K562 (cell line): ENCODE data around the gene NAA15. TPM values are rescaled to one million over a fixed set of nuclear protein-coding genes. Genes with fewer than 3 reads are reported as not detected.
A peak's percentile ranks its signal among the peaks of the same experiment; 100 is the strongest.

Source experiments
- ZNF175 ChIP-seq: fragments of 200-800 bp; sonication (Bioruptor generic); IDR thresholded peaks from 2 replicates; pipeline ENCODE4 v1.6.1; 2016; ENCODE audit warnings: low read depth, mild to moderate bottlenecking, missing genetic modification characterization, missing compliant biosample characterization
- polyA plus RNA-seq, 8 experiments: library from polyadenylated mRNA; depleted of rRNA in 4 of 8; stranded (reverse) in 5 of 8; unstranded in 3 of 8; fragments of >200 nt; fragmentation: Nextera tagmentation in 2 of 8; fragmentation: Illumina TruSeq in 1 of 8; extraction: Ambion mirVana in 2 of 8; extraction: Trizol in 1 of 8; gene quantifications; 2 replicates each; pipeline versions ENCODE4 v1.2.1 to v1.2.3, GENCODE V29; 2011 to 2014; ENCODE audit warnings: inconsistent platforms in 1 of 8, missing spikeins in 1 of 8
- total RNA-seq, 7 experiments: library from RNA; depleted of rRNA in 6 of 7; stranded (reverse); fragments of >200 nt in 6 of 7; fragmentation: Illumina TruSeq in 2 of 7; extraction: Trizol in 2 of 7; gene quantifications; 2 replicates each; pipeline versions ENCODE4 v1.2.1 to v1.2.3, GENCODE V29; 2011 to 2021; ENCODE audit warnings: low replicate concordance in 1 of 7
- TF ChIP-seq, protein P1 (sequence below), 2 experiments: fragments of 450-650 bp; IDR thresholded peaks; 2 replicates each; pipeline ENCODE4 v1.6.1; 2016; ENCODE audit warnings: mild to moderate bottlenecking in 2 of 2, borderline replicate concordance in 1 of 2, low read depth in 1 of 2, moderate library complexity in 1 of 2
- TF ChIP-seq, protein P2 (sequence below): fragments of 450-650 bp; IDR thresholded peaks from 2 replicates; pipeline ENCODE4 v1.6.1; 2016

NAA15 gene
- total and polyA plus RNA-seq, 9 of the 15 experiments (the other 6 are each of a cell fraction or from before 2014, with no cell fraction given): 37.8 to 117 (median 63.2) TPM

DNA sequence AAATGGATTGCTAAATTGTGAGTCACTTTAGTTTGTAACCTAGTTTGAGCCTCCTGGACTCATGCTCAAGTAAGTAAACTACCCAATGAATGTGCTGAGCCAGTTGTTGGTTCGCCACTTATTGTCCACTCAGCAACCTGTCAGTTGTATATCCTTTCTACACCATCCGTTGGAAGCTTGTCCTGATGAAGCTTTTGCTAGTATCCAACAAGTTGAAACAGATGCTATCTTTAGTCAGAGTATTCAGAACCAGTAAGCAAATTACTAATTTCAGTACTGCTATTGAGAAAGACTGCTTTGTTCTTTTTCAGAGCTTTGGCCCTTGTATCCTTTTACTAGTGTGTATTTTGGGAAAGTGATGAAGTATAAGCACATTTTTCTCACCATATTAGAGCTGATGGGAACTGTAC is 4.3 kb upstream of the NAA15 start (continued):
- TF ChIP-seq, protein P1, sequence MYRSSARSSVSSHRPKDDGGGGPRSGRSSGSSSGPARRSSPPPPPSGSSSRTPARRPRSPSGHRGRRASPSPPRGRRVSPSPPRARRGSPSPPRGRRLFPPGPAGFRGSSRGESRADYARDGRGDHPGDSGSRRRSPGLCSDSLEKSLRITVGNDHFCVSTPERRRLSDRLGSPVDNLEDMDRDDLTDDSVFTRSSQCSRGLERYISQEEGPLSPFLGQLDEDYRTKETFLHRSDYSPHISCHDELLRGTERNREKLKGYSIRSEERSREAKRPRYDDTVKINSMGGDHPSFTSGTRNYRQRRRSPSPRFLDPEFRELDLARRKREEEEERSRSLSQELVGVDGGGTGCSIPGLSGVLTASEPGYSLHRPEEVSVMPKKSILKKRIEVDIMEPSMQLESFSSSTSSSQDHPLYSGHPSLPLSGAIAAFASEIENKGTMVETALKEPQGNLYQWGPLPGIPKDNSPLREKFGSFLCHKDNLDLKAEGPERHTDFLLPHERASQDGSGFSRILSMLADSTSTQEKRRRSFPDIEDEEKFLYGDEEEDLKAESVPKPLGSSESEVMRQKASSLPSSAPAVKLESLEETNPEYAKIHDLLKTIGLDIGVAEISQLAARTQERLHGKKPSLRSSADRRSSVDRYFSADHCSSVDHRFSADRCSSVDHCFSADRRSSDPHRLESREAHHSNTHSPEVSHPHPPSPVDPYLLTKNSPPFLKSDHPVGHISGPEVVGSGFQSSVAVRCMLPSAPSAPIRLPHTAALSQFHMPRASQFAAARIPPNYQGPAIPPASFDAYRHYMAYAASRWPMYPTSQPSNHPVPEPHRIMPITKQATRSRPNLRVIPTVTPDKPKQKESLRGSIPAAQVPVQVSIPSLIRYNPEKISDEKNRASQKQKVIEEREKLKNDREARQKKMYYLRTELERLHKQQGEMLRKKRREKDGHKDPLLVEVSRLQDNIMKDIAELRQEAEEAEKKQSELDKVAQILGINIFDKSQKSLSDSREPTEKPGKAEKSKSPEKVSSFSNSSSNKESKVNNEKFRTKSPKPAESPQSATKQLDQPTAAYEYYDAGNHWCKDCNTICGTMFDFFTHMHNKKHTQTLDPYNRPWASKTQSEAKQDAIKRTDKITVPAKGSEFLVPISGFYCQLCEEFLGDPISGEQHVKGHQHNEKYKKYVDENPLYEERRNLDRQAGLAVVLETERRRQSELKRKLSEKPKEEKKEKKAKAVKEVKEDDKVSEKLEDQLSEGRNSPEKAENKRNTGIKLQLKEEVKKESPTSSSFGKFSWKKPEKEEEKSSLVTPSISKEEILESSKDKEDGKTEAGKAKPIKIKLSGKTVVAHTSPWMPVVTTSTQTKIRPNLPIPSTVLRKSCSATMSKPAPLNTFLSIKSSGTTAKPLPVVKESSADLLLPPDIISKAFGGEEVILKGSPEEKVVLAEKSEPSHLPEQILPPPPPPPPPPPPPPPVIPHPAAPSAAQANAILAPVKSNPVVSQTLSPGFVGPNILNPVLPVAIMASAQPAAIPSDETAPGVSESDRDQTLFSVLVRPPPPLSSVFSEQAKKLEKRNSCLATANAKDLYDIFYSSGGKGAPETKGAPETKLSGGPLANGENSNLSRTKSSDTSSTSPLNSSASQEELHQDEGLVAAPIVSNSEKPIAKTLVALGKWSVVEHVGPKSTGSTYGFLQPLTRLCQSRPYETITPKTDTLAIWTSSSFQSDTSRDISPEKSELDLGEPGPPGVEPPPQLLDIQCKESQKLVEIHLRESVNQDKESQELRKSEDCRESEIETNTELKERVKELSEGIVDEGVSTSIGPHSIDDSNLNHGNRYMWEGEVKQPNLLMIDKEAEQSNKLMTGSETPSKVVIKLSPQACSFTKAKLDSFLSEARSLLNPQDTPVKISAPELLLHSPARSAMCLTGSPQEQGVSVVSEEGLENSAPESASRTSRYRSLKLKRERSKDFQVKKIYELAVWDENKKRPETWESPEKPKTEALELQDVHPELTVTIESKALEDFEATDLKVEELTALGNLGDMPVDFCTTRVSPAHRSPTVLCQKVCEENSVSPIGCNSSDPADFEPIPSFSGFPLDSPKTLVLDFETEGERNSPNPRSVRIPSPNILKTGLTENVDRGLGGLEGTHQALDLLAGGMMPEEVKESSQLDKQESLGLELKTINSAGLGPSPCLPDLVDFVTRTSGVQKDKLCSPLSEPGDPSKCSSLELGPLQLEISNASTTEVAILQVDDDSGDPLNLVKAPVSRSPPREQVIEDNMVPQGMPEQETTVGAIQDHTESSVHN (IDR thresholded peaks at IDR 0.05; ENCODE audit: borderline replicate concordance in 1 of 2, low read depth in 1 of 2): 0 out of 4 replicates have a peak, but pooled peaks of 1 of the 2 experiments have one; percentile 26
- TF ChIP-seq ZNF175 (CRISPR knock-in tag): no peak
- TF ChIP-seq, protein P2, sequence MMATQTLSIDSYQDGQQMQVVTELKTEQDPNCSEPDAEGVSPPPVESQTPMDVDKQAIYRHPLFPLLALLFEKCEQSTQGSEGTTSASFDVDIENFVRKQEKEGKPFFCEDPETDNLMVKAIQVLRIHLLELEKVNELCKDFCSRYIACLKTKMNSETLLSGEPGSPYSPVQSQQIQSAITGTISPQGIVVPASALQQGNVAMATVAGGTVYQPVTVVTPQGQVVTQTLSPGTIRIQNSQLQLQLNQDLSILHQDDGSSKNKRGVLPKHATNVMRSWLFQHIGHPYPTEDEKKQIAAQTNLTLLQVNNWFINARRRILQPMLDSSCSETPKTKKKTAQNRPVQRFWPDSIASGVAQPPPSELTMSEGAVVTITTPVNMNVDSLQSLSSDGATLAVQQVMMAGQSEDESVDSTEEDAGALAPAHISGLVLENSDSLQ: peak; percentile 70
